SK-N-SH treated with all-trans-retinoic acid at 6 μM for 48 hours (cell line): ENCODE results near the gene ATRNL1.

Source experiments
- ARNTL ChIP-seq: fragments of 450-650 bp; formaldehyde crosslinking; IDR thresholded peaks from 2 replicates; pipeline ENCODE4 v1.5.0; 2020; ENCODE audit warnings: low read depth, mild to moderate bottlenecking, moderate library complexity, borderline replicate concordance
- CREB5 ChIP-seq: fragments of 250-450 bp; sonication (Bioruptor Pico); IDR thresholded peaks from 2 replicates; pipeline ENCODE4 v1.5.1; 2020; ENCODE audit warnings: low read depth, mild to moderate bottlenecking, moderate library complexity
- ESRRG ChIP-seq: fragments of 250-450 bp; sonication (Bioruptor Pico); IDR thresholded peaks from 2 replicates; pipeline ENCODE4 v1.6.1; 2021; ENCODE audit warnings: mild to moderate bottlenecking
- GLIS3 ChIP-seq: fragments of 250-450 bp; sonication (Bioruptor Pico); IDR thresholded peaks from 2 replicates; pipeline ENCODE4 v1.5.0; 2020; ENCODE audit warnings: mild to moderate bottlenecking, moderate library complexity
- POU6F1 ChIP-seq: fragments of 250-450 bp; sonication (Bioruptor Pico); IDR thresholded peaks from 2 replicates; pipeline ENCODE4 v1.8.0; 2021; ENCODE audit warnings: low read depth, mild to moderate bottlenecking, moderate library complexity, borderline replicate concordance
- PPARA ChIP-seq: fragments of 250-450 bp; sonication (Bioruptor Pico); IDR thresholded peaks from 2 replicates; pipeline ENCODE4 v1.5.0; 2020; ENCODE audit warnings: mild to moderate bottlenecking, borderline replicate concordance
- RARB ChIP-seq: fragments of 250-450 bp; sonication (Bioruptor Pico); IDR thresholded peaks from 2 replicates; pipeline ENCODE4 v1.8.0; 2021; ENCODE audit warnings: mild to moderate bottlenecking, moderate library complexity
- TCF4 ChIP-seq: fragments of 250-450 bp; sonication (Bioruptor Pico); IDR thresholded peaks from 2 replicates; pipeline ENCODE4 v1.8.0; 2021; ENCODE audit warnings: mild to moderate bottlenecking, moderate library complexity, borderline replicate concordance
- ZFP30 ChIP-seq: fragments of 450-650 bp; formaldehyde crosslinking; IDR thresholded peaks from 2 replicates; pipeline ENCODE4 v1.5.0; 2022; ENCODE audit warnings: mild to moderate bottlenecking, moderate library complexity
- ZNF8 ChIP-seq: fragments of 450-650 bp; formaldehyde crosslinking; IDR thresholded peaks from 2 replicates; pipeline ENCODE4 v1.5.0; 2020; ENCODE audit warnings: mild to moderate bottlenecking, moderate library complexity
- TF ChIP-seq, protein P1 (sequence below): fragments of 250-450 bp; sonication (Bioruptor Pico); IDR thresholded peaks from 2 replicates; pipeline ENCODE4 v1.5.0; 2020; ENCODE audit warnings: mild to moderate bottlenecking, moderate library complexity
- TF ChIP-seq, protein P2 (sequence below): fragments of 250-450 bp; sonication (Bioruptor Pico); IDR thresholded peaks from 2 replicates; pipeline ENCODE4 v1.8.0; 2020; ENCODE audit warnings: mild to moderate bottlenecking, moderate library complexity, borderline replicate concordance
- TF ChIP-seq, protein P3 (sequence below): fragments of 250-450 bp; sonication (Bioruptor Pico); IDR thresholded peaks from 2 replicates; pipeline ENCODE4 v1.5.1; 2021; ENCODE audit warnings: mild to moderate bottlenecking, moderate library complexity

- TF ChIP-seq POU6F1 (CRISPR knock-in tag) (no peak), ZFP30 (CRISPR knock-in tag) (no peak), RARB (CRISPR knock-in tag) (no peak), TCF4 (CRISPR knock-in tag) (no peak), ARNTL (CRISPR knock-in tag) (no peak), GLIS3 (CRISPR knock-in tag) (no peak), CREB5 (CRISPR knock-in tag) (no peak), ZNF8 (CRISPR knock-in tag) (no peak), ESRRG (CRISPR knock-in tag) (no peak), PPARA (CRISPR knock-in tag) (no peak)
- TF ChIP-seq, protein P1, sequence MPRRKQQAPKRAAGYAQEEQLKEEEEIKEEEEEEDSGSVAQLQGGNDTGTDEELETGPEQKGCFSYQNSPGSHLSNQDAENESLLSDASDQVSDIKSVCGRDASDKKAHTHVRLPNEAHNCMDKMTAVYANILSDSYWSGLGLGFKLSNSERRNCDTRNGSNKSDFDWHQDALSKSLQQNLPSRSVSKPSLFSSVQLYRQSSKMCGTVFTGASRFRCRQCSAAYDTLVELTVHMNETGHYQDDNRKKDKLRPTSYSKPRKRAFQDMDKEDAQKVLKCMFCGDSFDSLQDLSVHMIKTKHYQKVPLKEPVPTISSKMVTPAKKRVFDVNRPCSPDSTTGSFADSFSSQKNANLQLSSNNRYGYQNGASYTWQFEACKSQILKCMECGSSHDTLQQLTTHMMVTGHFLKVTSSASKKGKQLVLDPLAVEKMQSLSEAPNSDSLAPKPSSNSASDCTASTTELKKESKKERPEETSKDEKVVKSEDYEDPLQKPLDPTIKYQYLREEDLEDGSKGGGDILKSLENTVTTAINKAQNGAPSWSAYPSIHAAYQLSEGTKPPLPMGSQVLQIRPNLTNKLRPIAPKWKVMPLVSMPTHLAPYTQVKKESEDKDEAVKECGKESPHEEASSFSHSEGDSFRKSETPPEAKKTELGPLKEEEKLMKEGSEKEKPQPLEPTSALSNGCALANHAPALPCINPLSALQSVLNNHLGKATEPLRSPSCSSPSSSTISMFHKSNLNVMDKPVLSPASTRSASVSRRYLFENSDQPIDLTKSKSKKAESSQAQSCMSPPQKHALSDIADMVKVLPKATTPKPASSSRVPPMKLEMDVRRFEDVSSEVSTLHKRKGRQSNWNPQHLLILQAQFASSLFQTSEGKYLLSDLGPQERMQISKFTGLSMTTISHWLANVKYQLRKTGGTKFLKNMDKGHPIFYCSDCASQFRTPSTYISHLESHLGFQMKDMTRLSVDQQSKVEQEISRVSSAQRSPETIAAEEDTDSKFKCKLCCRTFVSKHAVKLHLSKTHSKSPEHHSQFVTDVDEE (CRISPR knock-in tag): no peak
- TF ChIP-seq, protein P2, sequence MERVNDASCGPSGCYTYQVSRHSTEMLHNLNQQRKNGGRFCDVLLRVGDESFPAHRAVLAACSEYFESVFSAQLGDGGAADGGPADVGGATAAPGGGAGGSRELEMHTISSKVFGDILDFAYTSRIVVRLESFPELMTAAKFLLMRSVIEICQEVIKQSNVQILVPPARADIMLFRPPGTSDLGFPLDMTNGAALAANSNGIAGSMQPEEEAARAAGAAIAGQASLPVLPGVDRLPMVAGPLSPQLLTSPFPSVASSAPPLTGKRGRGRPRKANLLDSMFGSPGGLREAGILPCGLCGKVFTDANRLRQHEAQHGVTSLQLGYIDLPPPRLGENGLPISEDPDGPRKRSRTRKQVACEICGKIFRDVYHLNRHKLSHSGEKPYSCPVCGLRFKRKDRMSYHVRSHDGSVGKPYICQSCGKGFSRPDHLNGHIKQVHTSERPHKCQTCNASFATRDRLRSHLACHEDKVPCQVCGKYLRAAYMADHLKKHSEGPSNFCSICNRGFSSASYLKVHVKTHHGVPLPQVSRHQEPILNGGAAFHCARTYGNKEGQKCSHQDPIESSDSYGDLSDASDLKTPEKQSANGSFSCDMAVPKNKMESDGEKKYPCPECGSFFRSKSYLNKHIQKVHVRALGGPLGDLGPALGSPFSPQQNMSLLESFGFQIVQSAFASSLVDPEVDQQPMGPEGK (CRISPR knock-in tag): no peak
- TF ChIP-seq, protein P3, sequence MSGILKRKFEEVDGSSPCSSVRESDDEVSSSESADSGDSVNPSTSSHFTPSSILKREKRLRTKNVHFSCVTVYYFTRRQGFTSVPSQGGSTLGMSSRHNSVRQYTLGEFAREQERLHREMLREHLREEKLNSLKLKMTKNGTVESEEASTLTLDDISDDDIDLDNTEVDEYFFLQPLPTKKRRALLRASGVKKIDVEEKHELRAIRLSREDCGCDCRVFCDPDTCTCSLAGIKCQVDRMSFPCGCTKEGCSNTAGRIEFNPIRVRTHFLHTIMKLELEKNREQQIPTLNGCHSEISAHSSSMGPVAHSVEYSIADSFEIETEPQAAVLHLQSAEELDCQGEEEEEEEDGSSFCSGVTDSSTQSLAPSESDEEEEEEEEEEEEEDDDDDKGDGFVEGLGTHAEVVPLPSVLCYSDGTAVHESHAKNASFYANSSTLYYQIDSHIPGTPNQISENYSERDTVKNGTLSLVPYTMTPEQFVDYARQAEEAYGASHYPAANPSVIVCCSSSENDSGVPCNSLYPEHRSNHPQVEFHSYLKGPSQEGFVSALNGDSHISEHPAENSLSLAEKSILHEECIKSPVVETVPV: no peak
Observed at GRCh38 chr10:115483294-115483693, 390.1 kb downstream of the ATRNL1 start.
